ENCODE data around the gene HAUS8.
A peak's percentile ranks its signal among the peaks of the same experiment; 100 is the strongest.

The HAUS8 gene

DNA sequence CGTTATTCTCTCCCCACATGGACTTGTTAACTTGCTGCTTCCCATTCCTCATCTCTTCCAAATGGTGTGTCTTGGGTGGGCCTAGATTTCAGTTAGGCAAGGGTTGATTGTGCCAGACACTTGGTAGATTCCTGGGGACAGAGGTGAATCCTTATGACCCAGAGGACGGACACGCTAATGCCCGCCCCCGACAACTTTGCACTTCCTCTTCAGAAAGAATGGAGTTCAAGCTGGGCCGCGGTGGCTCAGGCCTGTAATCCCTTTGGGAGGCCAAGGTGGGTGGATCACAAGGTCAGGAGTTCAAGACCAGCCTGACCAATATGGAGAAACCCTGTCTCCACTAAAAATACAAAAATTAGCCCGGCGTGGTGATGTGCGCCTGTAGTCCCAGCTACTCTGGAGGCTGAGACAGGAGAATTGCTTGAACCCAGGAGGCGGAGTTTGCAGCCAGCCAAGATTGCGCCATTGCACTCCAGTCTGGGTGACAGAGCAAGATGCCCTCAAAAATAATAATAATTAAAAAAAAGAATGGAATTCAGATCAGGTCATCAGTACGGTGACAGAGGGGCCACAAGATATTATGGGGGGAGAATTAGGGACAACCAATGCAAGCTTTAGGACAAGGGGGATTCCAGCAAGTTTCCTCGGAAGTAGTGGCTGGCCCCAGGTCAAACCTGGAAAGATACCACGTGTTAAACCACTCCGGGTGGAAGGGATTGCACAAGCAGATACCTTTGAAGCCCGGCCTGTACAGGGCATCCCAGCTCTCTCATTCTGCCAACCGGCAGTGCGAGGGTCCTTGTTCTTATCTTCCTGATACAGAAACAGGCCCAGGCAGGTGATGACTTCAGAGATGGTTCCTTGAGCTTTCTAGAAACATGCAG lies 3.0 kb upstream of the HAUS8 start:
- Histone ChIP-seq H3K36me3 (no peaks in the 10 kb centered on the region), H3K4me1 (peaks cover 0 to 82% (median 61%) of the 10 kb centered on the region in 4 donors), H3K4me3 (peak overlapping the region in 1 of 2 donors; percentile 48), H3K9me3 (no peaks in the 10 kb centered on the region), H3K27ac (peak overlapping the region; percentile 91 to 98), H3K27me3 (no peaks in the 10 kb centered on the region)
- TF ChIP-seq CTCF (IDR thresholded peaks at IDR 0.05): no peak
- intact Hi-C loops (cut with DNase I; ENCODE audit: low total_unique reads): loop anchor here (10.0 kb wide), 1 partner anchor 157 kb away; no protein-coding TSS in a partner anchor
- no peak for DNase-seq

DNA sequence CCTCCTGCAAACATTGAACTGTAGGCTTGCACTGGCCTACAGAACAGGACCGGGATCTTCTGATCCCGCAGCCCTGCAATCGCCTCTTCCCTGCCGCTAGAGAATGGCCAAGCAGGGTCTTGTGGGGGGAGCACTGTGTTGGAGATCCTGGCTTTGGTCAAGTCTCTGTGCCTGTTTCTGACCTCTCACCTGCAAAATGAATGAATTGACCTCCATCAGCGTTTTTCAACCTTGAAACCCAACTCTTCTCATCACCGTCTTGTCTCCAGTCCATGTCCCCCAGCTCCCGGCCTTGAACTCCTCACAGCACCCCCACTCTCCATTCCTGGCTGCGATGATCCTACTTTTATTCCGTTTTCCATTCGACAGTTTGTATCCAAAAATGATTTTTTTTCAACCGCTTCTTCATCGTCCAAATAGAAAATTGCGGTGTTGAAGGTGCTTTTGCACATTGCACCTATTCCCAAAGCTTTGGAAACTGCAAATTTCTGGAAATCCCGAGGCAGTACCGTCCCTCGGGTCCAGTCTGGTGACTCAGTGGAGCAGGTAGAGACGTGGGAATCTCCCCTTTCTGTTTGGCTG lies 2.3 kb upstream of the HAUS8 start:
- peak overlapping the region; percentile 96 to 99 for H3K4me3 ChIP-seq
- intact Hi-C loops (cut with DNase I; ENCODE audit: low total_unique reads): loop anchor here (10.0 kb wide), 1 partner anchor 157 kb away; no protein-coding TSS in a partner anchor
- H3K27me3 ChIP-seq: no peaks in the 10 kb centered on the region
- no peak for TF ChIP-seq CTCF (IDR thresholded peaks at IDR 0.05)
- H3K9me3 ChIP-seq: no peaks in the 10 kb centered on the region
- peaks cover 0 to 74% (median 57%) of the 10 kb centered on the region in 4 donors for H3K4me1 ChIP-seq
- no peak for DNase-seq
- H3K36me3 ChIP-seq: no peaks in the 10 kb centered on the region
- H3K27ac ChIP-seq: peak overlapping the region; percentile 92 to 98

DNA sequence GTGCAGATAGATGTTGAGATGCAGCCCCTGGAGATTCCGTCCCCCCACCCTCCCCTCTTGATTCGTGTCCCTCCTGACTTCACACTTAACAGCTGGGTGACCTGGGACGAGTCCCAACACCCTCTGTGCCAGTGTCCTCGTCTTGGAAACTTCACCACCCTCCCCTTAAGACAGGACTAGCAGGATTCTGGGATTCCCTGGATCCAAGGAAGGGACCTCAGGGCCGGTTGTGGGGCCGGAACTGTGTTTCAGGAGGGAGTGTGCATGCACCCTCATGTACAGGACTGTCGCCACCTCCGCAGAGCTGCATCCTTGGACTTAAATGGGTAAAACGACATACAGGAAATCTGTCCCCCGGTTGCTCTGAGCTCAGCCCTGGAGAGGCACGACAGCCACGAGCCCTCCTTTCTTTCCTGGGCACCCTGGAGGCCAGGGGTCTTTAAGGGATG lies 1.3 kb upstream of the HAUS8 start:
- DNase-seq: no peak
- Histone ChIP-seq H3K27me3 (no peaks in the 10 kb centered on the region), H3K4me1 (peaks cover 0 to 65% (median 48%) of the 10 kb centered on the region in 4 donors), H3K27ac (peak overlapping the region; percentile 92 to 98), H3K4me3 (peak overlapping the region; percentile 96 to 99), H3K9me3 (no peaks in the 10 kb centered on the region), H3K36me3 (peaks cover 0 to 7% (median 0%) of the 10 kb centered on the region in 3 donors)
- intact Hi-C loops (cut with DNase I; ENCODE audit: low total_unique reads): loop anchor here (10.0 kb wide), 1 partner anchor 158 kb away; no protein-coding TSS in a partner anchor
- TF ChIP-seq CTCF (IDR thresholded peaks at IDR 0.05): no peak

DNA sequence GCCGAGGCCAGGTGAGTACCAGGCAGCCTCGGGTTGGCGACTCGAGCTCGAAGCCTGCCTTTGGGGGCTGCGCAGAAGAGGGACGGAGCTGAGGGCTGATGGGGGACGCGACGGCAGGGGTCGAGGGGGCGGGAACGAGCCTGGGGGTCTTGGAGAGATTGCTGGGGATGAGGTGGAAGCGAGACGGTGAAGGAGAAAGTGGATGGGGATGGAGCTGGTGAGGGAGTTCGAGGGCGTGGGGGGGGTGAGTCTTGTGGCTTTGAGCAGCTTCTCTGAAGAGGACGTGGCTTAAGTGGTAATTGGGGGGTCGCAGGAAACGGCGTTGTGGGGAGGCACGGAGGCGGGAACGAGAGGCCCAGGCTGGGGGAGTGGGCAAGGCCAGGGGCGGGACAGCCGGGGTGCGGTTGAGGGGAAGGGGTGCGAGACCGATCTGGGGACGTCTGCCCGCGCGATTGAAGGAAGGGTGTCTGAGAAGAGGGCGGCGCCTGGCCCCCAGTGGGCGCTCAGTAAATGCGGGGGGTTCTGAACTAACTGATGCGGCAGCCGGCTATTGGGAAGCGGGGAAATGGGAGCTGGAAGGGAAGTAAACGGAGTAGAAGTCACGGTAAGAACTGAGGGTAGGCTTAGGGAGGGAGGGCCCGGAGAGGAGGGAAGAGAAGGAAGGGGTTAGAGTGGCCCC lies 751 bp upstream of the HAUS8 start:
- peaks cover 0 to 12% (median 0%) of the 10 kb centered on the region in 3 donors for H3K36me3 ChIP-seq
- peaks cover 0 to 59% (median 47%) of the 10 kb centered on the region in 4 donors for H3K4me1 ChIP-seq
- DNase-seq: peak in 1 of 2 donors; percentile 49
- H3K27ac ChIP-seq: peak overlapping the region; percentile 92 to 98
- no peak for TF ChIP-seq CTCF (IDR thresholded peaks at IDR 0.05)
- peak overlapping the region; percentile 96 to 99 for H3K4me3 ChIP-seq
- H3K9me3 ChIP-seq: no peaks in the 10 kb centered on the region
- intact Hi-C loops (cut with DNase I; ENCODE audit: low total_unique reads): loop anchor here (10.0 kb wide), 1 partner anchor 159 kb away; no protein-coding TSS in a partner anchor
- no peaks in the 10 kb centered on the region for H3K27me3 ChIP-seq

- no peak for TF ChIP-seq CTCF (IDR thresholded peaks at IDR 0.05)
- intact Hi-C loops (cut with DNase I; ENCODE audit: low total_unique reads): loop anchor here (5.0 to 10.0 kb wide), 2 partner anchors 73 to 160 kb away; no protein-coding TSS in a partner anchor
- peaks cover 0 to 18% (median 0%) of the 10 kb centered on the region in 3 donors for H3K36me3 ChIP-seq
- H3K27me3 ChIP-seq: no peaks in the 10 kb centered on the region
- peaks cover 0 to 51% (median 39%) of the 10 kb centered on the region in 4 donors for H3K4me1 ChIP-seq
- no peak for DNase-seq
- no peaks in the 10 kb centered on the region for H3K9me3 ChIP-seq
- H3K4me3 ChIP-seq: peak overlapping the region; percentile 96 to 99
- peak overlapping the region; percentile 82 to 83 for H3K27ac ChIP-seq
Measured at GRCh38 chr19:17074634-17075034, 618 bp downstream of the HAUS8 start.
